ENCODE results near the gene SCIMP.
"Not testable (repeated sequence)": the region's sequence is repeated elsewhere in the genome, so short reads cannot be mapped to it uniquely, and the experiment has no call there.

SCIMP gene

DNA sequence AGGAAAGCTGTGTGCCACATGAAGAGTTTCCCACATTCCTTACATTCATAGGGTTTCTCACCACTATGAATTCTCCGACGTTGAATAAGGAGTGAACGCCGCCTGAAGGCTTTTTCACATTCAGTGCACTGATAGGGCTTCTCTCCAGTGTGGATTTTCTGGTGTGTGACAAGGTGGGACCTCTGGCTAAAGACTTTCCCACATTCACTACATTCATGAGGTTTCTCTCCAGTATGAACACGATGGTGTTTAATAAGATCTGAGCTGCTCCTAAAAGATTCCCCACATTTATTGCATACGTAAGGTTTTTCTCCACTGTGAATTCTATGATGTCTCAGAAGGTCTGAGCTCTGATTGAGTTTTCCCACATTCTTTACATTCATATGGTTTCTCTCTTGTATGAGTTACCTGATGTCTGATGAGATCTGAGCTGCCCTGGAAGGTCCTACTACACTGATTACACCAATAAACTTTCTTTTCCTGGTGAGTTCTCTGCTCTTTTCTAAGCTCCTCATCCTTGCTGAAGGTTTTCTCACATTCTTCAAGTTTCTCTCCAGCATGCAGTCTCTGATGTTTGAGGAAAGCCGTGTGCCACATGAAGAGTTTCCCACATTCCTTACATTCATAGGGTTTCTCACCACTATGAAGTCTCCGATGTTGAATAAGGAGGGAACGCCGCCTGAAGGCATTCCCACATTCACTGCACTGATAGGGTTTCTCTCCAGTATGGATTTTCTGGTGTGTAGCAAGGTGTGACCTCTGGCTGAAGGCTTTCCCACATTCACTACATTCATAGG is 53.0 kb downstream of the SCIMP start:
- no peaks in the 10 kb centered on the region for H4K20me1 ChIP-seq (ENCODE audit: insufficient read depth)
- no peaks in the 10 kb centered on the region for H3K36me3 ChIP-seq (ENCODE audit: insufficient read depth)
- no peak overlapping the region for H3K27ac ChIP-seq
- TF ChIP-seq CTCF (conservative IDR thresholded peaks at IDR 0.05; ENCODE audit: low read depth, low read length), result no peak
- no peaks in the 10 kb centered on the region for H3K27me3 ChIP-seq (ENCODE audit: insufficient read depth, low read depth)
- no peak overlapping the region for H3K4me3 ChIP-seq (IDR thresholded peaks at IDR 0.05; ENCODE audit: insufficient read depth, low read depth, low read length)
- H2AFZ ChIP-seq (ENCODE audit: low read depth), result no peak overlapping the region
- no peak overlapping the region for H3K4me2 ChIP-seq
- no peak overlapping the region for H3K9ac ChIP-seq
- H3K79me2 ChIP-seq (ENCODE audit: insufficient read depth, low read depth), result no peaks in the 10 kb centered on the region
- H3K4me1 ChIP-seq (ENCODE audit: low read depth, poor library complexity, severe bottlenecking), result no peaks in the 10 kb centered on the region

- Histone ChIP-seq H3K4me2 (no peak overlapping the region), H4K20me1 (ENCODE audit: insufficient read depth) (no peaks in the 10 kb centered on the region), H2AFZ (ENCODE audit: low read depth) (no peak overlapping the region), H3K79me2 (ENCODE audit: insufficient read depth, low read depth) (no peaks in the 10 kb centered on the region), H3K27ac (no peak overlapping the region), H3K27me3 (ENCODE audit: insufficient read depth, low read depth) (no peaks in the 10 kb centered on the region), H3K4me3 (IDR thresholded peaks at IDR 0.05; ENCODE audit: insufficient read depth, low read depth, low read length) (no peak overlapping the region), H3K9ac (no peak overlapping the region), H3K36me3 (ENCODE audit: insufficient read depth) (no peaks in the 10 kb centered on the region), H3K4me1 (ENCODE audit: low read depth, poor library complexity, severe bottlenecking) (no peaks in the 10 kb centered on the region)
- no peak for TF ChIP-seq CTCF (conservative IDR thresholded peaks at IDR 0.05; ENCODE audit: low read depth, low read length)
Observed at GRCh38 chr17:5179003-5179402, 55.7 kb downstream of the SCIMP start.

- not testable (repeated sequence) for H3K27me3 ChIP-seq (ENCODE audit: insufficient read depth, low read depth); H2AFZ ChIP-seq (ENCODE audit: low read depth); H4K20me1 ChIP-seq (ENCODE audit: insufficient read depth); H3K4me2 ChIP-seq; H3K79me2 ChIP-seq (ENCODE audit: insufficient read depth, low read depth); H3K36me3 ChIP-seq (ENCODE audit: insufficient read depth); H3K4me3 ChIP-seq (IDR thresholded peaks at IDR 0.05; ENCODE audit: insufficient read depth, low read depth, low read length); H3K9ac ChIP-seq; H3K4me1 ChIP-seq (ENCODE audit: low read depth, poor library complexity, severe bottlenecking); H3K27ac ChIP-seq
Observed at GRCh38 chr17:5175027-5175426, 59.6 kb downstream of the SCIMP start.

DNA sequence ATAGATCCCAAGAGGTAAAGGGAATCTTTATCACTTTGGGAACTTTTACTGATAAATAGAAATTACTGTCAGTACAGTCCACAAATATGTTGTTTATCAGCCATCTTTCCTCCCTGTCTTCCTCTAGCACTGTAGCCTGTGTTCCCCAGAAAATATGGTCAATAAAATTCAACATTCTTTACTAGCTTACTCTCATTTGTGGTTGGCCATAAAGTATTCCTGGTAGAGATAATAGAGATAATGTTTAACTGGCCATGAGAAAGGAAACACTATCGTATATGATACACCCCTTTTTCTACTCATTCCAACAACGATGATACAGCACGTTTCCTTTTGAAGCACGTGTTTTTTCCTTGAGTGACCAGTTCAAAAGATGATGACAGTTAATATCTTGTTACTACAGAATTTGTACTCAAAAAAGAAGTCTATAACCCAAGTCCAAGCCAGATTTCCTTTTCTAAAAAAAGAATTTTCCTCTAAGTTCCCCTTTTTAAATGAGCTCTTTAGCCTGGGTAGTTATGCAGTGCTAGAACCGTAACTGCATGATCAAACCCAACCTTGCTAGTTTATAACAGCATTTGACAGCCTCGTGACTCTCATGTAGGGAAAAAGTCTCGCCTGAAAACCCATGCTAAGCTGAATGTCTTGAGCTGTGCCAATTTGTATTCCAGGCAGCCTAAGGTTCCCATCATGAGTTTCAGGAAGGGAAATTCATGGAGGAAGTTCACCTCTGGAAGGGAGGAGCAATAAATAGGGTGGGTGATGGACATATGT is 68.7 kb downstream of the SCIMP start:
- H3K9ac ChIP-seq; H3K4me3 ChIP-seq (IDR thresholded peaks at IDR 0.05; ENCODE audit: insufficient read depth, low read depth, low read length); H3K4me1 ChIP-seq (ENCODE audit: low read depth, poor library complexity, severe bottlenecking); H3K27me3 ChIP-seq (ENCODE audit: insufficient read depth, low read depth); H4K20me1 ChIP-seq (ENCODE audit: insufficient read depth); H3K27ac ChIP-seq; H3K4me2 ChIP-seq; H2AFZ ChIP-seq (ENCODE audit: low read depth); H3K79me2 ChIP-seq (ENCODE audit: insufficient read depth, low read depth); H3K36me3 ChIP-seq (ENCODE audit: insufficient read depth): not testable (repeated sequence)

DNA sequence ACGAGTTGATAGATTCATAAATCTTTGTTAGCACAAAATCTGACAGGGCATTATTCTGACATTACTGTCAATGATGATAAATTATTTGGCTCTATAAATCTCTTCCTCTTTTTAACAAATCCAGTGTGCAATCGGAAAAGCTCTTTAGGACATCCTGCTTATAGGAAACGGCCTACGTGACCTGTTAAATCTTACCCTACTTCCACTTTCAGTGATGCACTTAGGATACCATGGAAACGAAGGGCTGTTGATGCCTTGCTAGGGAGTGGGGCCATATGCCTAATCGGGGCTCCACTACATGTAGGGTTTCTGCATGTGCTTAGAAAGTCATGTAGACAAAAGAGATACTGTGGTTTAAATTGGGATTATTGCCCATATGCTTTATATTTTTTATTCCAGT is 70.2 kb downstream of the SCIMP start:
- TF ChIP-seq CTCF (conservative IDR thresholded peaks at IDR 0.05; ENCODE audit: low read depth, low read length), result no peak
- Histone ChIP-seq H3K79me2 (ENCODE audit: insufficient read depth, low read depth) (no peaks in the 10 kb centered on the region), H3K36me3 (ENCODE audit: insufficient read depth) (no peaks in the 10 kb centered on the region), H3K27me3 (ENCODE audit: insufficient read depth, low read depth) (no peaks in the 10 kb centered on the region), H3K9ac (no peak overlapping the region), H2AFZ (ENCODE audit: low read depth) (no peak overlapping the region), H4K20me1 (ENCODE audit: insufficient read depth) (no peaks in the 10 kb centered on the region), H3K27ac (no peak overlapping the region), H3K4me2 (no peak overlapping the region), H3K4me3 (IDR thresholded peaks at IDR 0.05; ENCODE audit: insufficient read depth, low read depth, low read length) (no peak overlapping the region), H3K4me1 (ENCODE audit: low read depth, poor library complexity, severe bottlenecking) (no peaks in the 10 kb centered on the region)

DNA sequence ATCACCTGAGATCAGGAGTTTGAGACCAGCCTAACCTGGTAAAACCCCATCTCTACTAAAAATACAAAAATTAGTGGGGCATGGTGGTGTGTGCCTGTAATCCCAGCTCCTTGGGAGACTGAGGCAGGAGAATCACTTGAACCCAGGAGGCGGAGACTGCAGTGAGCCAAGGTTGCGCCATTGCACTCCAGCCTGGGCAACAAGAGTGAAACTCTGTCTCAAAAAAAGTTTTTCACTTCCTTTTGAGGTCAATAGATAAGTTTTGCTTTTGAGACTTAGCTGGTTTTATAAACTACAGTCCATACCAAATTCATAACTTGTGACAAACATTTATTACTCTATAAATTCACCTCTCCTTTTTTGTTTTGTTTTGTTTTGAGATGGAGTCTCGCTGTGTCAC is 72.9 kb downstream of the SCIMP start:
- H3K4me1 ChIP-seq (ENCODE audit: low read depth, poor library complexity, severe bottlenecking); H3K4me3 ChIP-seq (IDR thresholded peaks at IDR 0.05; ENCODE audit: insufficient read depth, low read depth, low read length): not testable (repeated sequence)

DNA sequence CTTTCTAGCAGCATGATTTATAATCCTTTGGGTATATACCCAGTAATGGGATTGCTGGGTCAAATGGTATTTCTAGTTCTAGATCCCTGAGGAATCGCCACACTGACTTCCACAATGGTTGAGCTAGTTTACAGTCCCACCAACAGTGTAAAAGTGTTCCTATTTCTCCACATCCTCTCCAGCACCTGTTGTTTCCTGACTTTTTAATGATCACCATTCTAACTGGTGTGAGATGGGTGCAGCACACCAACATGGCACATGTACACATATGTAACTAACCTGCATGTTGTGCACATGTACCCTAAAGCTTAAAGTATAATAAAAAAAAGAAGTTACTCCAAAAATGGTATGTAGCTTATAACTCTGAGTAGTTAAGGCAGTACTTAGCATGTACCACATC is 74.0 kb downstream of the SCIMP start:
- not testable (repeated sequence) for H3K4me2 ChIP-seq; H2AFZ ChIP-seq (ENCODE audit: low read depth); H3K9ac ChIP-seq; H3K4me3 ChIP-seq (IDR thresholded peaks at IDR 0.05; ENCODE audit: insufficient read depth, low read depth, low read length); H3K36me3 ChIP-seq (ENCODE audit: insufficient read depth); H3K27me3 ChIP-seq (ENCODE audit: insufficient read depth, low read depth); H4K20me1 ChIP-seq (ENCODE audit: insufficient read depth); H3K79me2 ChIP-seq (ENCODE audit: insufficient read depth, low read depth); H3K27ac ChIP-seq; H3K4me1 ChIP-seq (ENCODE audit: low read depth, poor library complexity, severe bottlenecking)

More for the DNA sequence above, 72.9 kb downstream of the SCIMP start:
- H3K79me2 ChIP-seq (ENCODE audit: insufficient read depth, low read depth); H4K20me1 ChIP-seq (ENCODE audit: insufficient read depth); H3K4me2 ChIP-seq; H3K27me3 ChIP-seq (ENCODE audit: insufficient read depth, low read depth); H3K36me3 ChIP-seq (ENCODE audit: insufficient read depth); H3K9ac ChIP-seq; H3K27ac ChIP-seq; H2AFZ ChIP-seq (ENCODE audit: low read depth): not testable (repeated sequence)

Data from KMS-11 (cell line).